ENCODE data around the gene DIP2A.

GRCh38 chr21:46532080-46532479, 73.4 kb downstream of the DIP2A start:
- TF ChIP-seq GATA2 (IDR thresholded peaks at IDR 0.05; ENCODE audit: low read depth, low read length) (no peak), GATA3 (IDR thresholded peaks at IDR 0.05; ENCODE audit: low read depth, low read length) (no peak)

Measured in SH-SY5Y (cell line).